DMS114 treated with DMSO at 0.1 percent for 48 hours (cell line): ENCODE measurements around the gene LMTK3.
A peak's percentile ranks its signal among the peaks of the same experiment; 100 is the strongest.

Experiments
- DNase-seq: peaks from one replicate; lab custom pipeline; 2025; ENCODE audit not compliant: unreplicated experiment; lab: John Stamatoyannopoulos, UW

LMTK3 gene

GRCh38 chr19:48475369-48476068, 36.1 kb downstream of the LMTK3 start:
- no peak for DNase-seq

- no peak for DNase-seq
Measured at GRCh38 chr19:48474084-48474592, 37.5 kb downstream of the LMTK3 start.

GRCh38 chr19:48473161-48473966, 38.3 kb downstream of the LMTK3 start:
- no peak for DNase-seq

DNA sequence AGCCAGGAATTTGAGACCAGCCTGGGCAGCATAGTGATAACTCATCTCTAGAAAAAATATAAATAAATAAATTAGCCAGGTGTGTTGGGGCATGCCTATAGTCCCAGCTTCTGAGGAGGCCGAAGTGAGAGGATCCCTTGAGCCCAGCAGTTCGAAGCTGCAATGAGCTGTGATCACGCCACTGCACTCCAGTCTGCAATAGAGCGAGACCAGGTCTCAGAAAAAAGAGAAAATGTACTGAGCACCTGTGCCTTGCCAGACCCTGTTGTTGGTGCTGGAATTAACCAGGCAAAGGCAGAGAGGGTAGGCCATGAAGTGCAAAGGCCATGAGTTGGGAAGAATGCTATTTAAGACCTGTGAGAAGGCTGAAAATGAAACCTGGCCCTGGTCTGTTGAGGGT, 39.8 kb downstream of the LMTK3 start:
- no peak for DNase-seq

DNA sequence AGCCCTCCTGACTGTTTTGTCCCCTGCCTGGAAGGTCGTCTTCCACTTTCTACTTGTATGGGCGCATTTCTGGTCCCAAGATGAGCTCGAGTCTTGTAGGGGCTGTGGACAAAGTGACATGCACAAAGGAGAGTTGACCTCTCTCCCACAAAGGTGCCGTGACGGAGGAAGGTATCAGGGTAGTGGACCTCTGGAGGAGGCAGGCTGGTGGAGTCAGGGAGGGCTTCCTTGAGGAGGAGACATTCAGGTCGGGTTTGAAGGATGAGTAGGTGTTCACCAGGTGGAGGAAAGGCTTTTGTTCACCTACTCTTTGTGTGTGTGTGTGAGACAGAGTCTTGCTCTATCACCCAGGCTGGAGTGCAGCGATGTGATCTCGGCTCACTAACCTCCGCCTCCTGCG, 40.8 kb downstream of the LMTK3 start:
- DNase-seq, result no peak

- no peak for DNase-seq
Measured at GRCh38 chr19:48469934-48470680, 41.5 kb downstream of the LMTK3 start.

DNA sequence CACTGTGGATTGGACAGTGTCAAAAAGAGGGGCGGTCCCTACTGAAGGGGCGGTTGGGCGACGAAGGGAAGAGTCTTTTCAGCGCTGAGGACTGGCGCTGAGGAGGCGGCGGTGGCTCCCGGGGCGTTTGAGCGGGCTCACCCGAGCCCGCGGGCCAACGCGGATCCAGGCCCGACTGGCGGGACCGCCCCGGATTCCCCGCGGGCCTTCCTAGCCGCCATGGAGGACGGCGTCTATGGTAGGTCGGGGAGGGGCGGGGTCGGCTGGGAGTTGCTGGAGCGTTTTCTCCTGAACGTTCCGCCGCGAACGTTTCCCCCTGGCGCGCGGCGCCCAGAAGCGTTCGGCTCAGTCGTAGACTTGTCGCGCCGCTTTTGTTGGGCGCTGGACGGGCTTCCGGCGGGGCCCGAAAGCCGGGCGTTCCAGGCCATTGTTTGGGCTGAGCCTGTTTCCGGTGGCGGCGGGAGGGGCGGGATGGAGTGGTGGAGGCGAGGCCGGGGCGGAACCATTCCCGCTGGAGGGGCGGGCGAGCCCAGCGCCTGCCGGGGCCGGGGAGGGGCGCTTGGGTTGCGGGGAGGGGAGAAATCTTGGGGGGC, 42.2 kb downstream of the LMTK3 start, which contains the start of gene CYTH2:
Gene CYTH2, plus strand, starts transcription at position 81 of the 593 bp plus-strand sequence. Its CDS starts 139 bp downstream, at position 220.
- peak; percentile 19 for DNase-seq

DNA sequence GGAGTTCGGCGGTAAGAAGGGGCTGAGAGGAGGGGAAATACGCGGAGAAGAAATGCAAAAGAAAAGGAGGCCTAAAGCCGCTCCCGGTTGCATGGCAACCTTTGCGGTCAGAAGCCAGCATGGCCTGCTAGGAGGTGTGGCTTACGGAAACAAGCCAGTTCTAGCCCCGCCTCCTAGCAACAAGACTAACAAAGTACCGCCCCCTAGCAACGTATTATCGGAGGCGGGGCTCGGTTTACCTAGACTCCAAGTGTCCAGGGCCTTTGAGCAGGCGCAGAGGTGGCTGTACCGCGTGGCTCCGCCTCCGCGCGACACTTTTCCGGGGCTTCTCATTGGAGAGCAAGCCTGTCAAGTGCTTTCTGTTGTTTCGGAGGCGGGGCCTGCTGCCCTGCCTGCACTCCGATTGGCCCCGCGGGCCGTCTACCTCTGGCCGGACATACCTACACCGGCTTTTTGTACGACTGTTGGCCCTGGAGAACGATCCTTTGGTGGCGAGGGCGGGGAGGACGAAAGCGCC, 42.8 kb downstream of the LMTK3 start:
- peak; percentile 96 for DNase-seq

- DNase-seq, result no peak
Measured at GRCh38 chr19:48466561-48467325, 44.9 kb downstream of the LMTK3 start.

GRCh38 chr19:48465215-48465614, 46.4 kb downstream of the LMTK3 start:
- DNase-seq, result no peak

GRCh38 chr19:48461982-48462655, 49.5 kb downstream of the LMTK3 start:
- no peak for DNase-seq

DNA sequence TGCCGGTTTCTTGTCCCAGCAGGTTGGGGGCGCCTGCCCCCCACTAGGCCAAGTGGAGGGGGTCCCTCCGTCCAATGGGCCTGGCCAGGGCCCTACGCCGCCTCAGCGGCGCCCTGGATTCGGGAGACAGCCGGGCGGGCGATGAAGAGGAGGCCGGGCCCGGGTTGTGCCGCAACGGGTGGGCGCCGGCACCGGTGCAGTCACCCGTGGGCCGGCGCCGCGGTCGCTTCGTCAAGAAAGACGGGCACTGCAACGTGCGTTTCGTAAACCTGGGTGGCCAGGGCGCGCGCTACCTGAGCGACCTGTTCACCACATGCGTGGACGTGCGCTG, 50.0 kb downstream of the LMTK3 start:
- DNase-seq, result no peak

GRCh38 chr19:48458016-48458415, 53.6 kb downstream of the LMTK3 start:
- no peak for DNase-seq

DNA sequence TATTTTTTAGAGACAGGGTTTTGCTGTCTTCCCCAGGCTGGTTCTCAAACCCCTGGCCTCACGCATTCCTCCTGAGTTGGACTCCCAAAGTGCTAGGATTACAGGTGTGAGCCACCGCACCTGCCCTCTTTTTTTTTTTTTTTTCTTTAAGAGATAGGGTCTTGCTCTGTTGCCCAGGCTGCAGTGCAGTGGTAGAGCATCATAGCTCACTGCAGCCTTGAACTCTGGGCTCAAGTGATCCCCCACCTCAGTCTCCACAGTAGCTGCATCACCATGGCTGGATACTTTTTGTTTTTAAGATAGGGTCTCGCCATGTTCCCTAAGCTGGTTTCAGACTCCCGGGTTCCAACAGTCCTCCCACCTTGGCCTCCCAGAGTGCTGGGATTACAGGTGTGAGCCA, 54.8 kb downstream of the LMTK3 start:
- DNase-seq, result no peak

- no peak for DNase-seq
Measured at GRCh38 chr19:48455908-48456562, 55.6 kb downstream of the LMTK3 start.

GRCh38 chr19:48455171-48455907, 56.3 kb downstream of the LMTK3 start, which contains the start of gene KCNJ14:
Gene KCNJ14, plus strand, starts transcription at chr19:48455574. Its CDS starts 6,151 bp downstream, at chr19:48461725.
- DNase-seq, result no peak

GRCh38 chr19:48454150-48454730, 57.4 kb downstream of the LMTK3 start:
- no peak for DNase-seq
